WERI-Rb-1 (cell line): ENCODE data around the gene THAP8.

Experiments used
- DNase-seq: peaks from one replicate; pipeline ENCODE4 v3.0.0-alpha.2; 2020
- H3K27ac ChIP-seq: fragments of 250-450 bp; sonication (Bioruptor Pico); 2 replicates; pipeline ENCODE4 v1.5.1; 2020; ENCODE audit warnings: mild to moderate bottlenecking, moderate library complexity
- H3K27me3 ChIP-seq: fragments of 250-450 bp; sonication (Bioruptor Pico); 2 replicates; pipeline ENCODE4 v1.5.1; 2021; ENCODE audit warnings: mild to moderate bottlenecking, low read depth, moderate library complexity; ENCODE audit not compliant: insufficient read depth, severe bottlenecking
- H3K36me3 ChIP-seq: fragments of 250-450 bp; sonication (Bioruptor Pico); 2 replicates; pipeline ENCODE4 v1.5.1; 2020; ENCODE audit warnings: mild to moderate bottlenecking, moderate library complexity
- H3K4me3 ChIP-seq: 2 replicates; pipeline ENCODE4 v1.5.1; 2011; ENCODE audit warnings: low read depth, mild to moderate bottlenecking, control low read depth, low read length
- H3K9me3 ChIP-seq: fragments of 250-450 bp; sonication (Bioruptor Pico); 2 replicates; pipeline ENCODE4 v1.5.1; 2021; ENCODE audit warnings: mild to moderate bottlenecking, moderate library complexity; ENCODE audit not compliant: severe bottlenecking
- TF ChIP-seq, protein P1 (sequence below): IDR thresholded peaks from 2 replicates; pipeline ENCODE4 v1.5.1; 2011; ENCODE audit warnings: low read depth, mild to moderate bottlenecking, control low read depth, inconsistent platforms, low read length

THAP8 gene

DNA sequence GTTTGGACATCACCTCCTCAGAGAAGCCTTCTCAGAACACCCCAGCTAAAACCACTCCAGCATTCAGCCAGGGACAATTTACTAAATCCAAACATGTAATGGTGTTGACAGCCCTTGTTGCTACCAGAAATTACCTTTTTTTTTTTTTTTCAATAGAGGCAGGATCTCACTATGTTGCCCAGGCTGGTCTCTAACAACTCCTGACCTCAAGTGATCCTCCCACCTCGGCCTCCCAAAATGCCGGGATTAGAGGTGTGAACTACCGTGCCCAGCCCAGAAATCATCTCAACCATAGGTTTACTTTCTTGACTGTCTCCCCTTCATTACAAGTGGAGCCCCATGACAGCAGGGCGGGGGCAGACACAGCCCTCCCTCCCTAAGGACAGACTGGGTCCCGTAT is 30.7 kb downstream of the THAP8 start:
- Histone ChIP-seq H3K4me3 (no peak overlapping the region), H3K36me3 (peaks cover 33% of the 10 kb centered on the region), H3K27me3 (no peaks in the 10 kb centered on the region), H3K9me3 (no peaks in the 10 kb centered on the region), H3K27ac (no peak overlapping the region)
- no peak for DNase-seq
- TF ChIP-seq, protein P1, sequence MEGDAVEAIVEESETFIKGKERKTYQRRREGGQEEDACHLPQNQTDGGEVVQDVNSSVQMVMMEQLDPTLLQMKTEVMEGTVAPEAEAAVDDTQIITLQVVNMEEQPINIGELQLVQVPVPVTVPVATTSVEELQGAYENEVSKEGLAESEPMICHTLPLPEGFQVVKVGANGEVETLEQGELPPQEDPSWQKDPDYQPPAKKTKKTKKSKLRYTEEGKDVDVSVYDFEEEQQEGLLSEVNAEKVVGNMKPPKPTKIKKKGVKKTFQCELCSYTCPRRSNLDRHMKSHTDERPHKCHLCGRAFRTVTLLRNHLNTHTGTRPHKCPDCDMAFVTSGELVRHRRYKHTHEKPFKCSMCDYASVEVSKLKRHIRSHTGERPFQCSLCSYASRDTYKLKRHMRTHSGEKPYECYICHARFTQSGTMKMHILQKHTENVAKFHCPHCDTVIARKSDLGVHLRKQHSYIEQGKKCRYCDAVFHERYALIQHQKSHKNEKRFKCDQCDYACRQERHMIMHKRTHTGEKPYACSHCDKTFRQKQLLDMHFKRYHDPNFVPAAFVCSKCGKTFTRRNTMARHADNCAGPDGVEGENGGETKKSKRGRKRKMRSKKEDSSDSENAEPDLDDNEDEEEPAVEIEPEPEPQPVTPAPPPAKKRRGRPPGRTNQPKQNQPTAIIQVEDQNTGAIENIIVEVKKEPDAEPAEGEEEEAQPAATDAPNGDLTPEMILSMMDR = no peak

GRCh38 chr19:36019061-36019670 is 34.9 kb downstream of the THAP8 start:
- H3K36me3 ChIP-seq = peaks cover 22% of the 10 kb centered on the region
- no peak for DNase-seq
- TF ChIP-seq, protein P1 = no peak

GRCh38 chr19:36014012-36014924 is 39.8 kb downstream of the THAP8 start, which contains the start of gene ALKBH6:
ALKBH6 (minus strand) TSS chr19:36014213; CDS start chr19:36013397, 816 bp downstream.
- DNase-seq = peak; percentile 99
- Histone ChIP-seq H3K36me3 (peaks cover 8% of the 10 kb centered on the region), H3K4me3 (peak within 1 kb of the TSS; percentile 75), H3K27ac (peak within 1 kb of the TSS; percentile 73), H3K27me3 (no peaks in the 10 kb centered on the region), H3K9me3 (no peaks in the 10 kb centered on the region)
- TF ChIP-seq, protein P1 = no peak

More at GRCh38 chr19:36019061-36019670, 34.9 kb downstream of the THAP8 start:
- Histone ChIP-seq H3K4me3 (no peak overlapping the region), H3K9me3 (no peaks in the 10 kb centered on the region), H3K27me3 (no peaks in the 10 kb centered on the region), H3K27ac (no peak overlapping the region)

DNA sequence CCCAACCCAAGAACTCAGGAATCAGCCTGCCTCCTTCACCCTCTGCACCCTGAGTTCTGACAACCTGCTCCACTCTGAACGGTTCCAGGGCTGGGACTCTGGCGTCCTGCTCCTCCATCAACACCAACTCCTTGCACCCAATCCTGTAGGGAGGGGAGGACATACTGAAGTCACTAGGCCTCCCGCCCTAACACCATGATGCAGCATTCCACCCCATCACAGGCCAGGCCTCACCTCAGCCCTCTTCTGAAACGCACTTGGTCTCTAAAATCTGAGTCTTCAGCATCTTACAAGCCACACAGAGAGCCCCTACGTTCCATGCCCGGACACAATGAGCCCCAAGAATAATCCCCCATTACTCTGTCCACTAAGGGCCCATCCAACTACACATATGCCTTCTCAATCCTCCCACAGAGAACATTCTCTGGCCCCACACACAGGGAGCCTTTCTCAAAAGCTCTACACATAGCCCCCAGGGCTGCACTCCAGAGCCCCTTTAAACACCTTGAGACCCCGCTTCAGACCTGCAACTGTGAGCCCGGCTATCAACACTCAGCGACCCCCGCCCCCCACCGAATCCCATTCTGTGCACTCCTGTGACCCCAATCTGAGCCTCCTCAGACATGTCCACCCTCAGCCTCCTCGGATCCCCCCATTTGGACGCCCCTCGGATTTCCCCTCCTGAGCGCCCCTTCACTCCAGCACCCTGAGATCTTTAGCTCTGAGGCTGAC is 40.6 kb downstream of the THAP8 start:
- Histone ChIP-seq H3K27me3 (no peaks in the 10 kb centered on the region), H3K9me3 (no peaks in the 10 kb centered on the region), H3K36me3 (peaks cover 4% of the 10 kb centered on the region; the same call in 1 of the 2 replicates), H3K4me3 (peak overlapping the region; percentile 75), H3K27ac (peak overlapping the region; percentile 73)
- TF ChIP-seq, protein P1 = no peak
- no peak for DNase-seq

GRCh38 chr19:36010402-36010801 is 43.7 kb downstream of the THAP8 start:
- Histone ChIP-seq H3K27ac (no peak overlapping the region), H3K36me3 (no peaks in the 10 kb centered on the region), H3K9me3 (no peaks in the 10 kb centered on the region), H3K4me3 (no peak overlapping the region), H3K27me3 (no peaks in the 10 kb centered on the region)
- no peak for DNase-seq
- TF ChIP-seq, protein P1 = no peak
